ENCODE measurements around the gene NOTCH1.

Gene NOTCH1

GRCh38 chr9:136497916-136498695 is 47.7 kb downstream of the NOTCH1 start:
- no peak for DNase-seq

GRCh38 chr9:136496801-136497620 is 48.8 kb downstream of the NOTCH1 start:
- no peak for DNase-seq

GRCh38 chr9:136496181-136496580 is 49.7 kb downstream of the NOTCH1 start:
- no peak for DNase-seq

GRCh38 chr9:136495238-136495800 is 50.5 kb downstream of the NOTCH1 start:
- DNase-seq, result no peak

- DNase-seq, result no peak
Observed at GRCh38 chr9:136494531-136495215, 51.2 kb downstream of the NOTCH1 start.

GRCh38 chr9:136494012-136494411 is 51.8 kb downstream of the NOTCH1 start:
- no peak for DNase-seq

- DNase-seq, result no peak
Observed at GRCh38 chr9:136493567-136493971, 52.3 kb downstream of the NOTCH1 start.

GRCh38 chr9:136492978-136493522 is 52.8 kb downstream of the NOTCH1 start:
- no peak for DNase-seq

- DNase-seq, result no peak
Observed at GRCh38 chr9:136489731-136490130, 56.1 kb downstream of the NOTCH1 start.

GRCh38 chr9:136488247-136489214 is 57.3 kb downstream of the NOTCH1 start:
- DNase-seq, result peak; percentile 35 to 44

GRCh38 chr9:136487672-136488071 is 58.2 kb downstream of the NOTCH1 start:
- no peak for DNase-seq

- no peak for DNase-seq
Observed at GRCh38 chr9:136486823-136487620, 58.8 kb downstream of the NOTCH1 start.

- DNase-seq, result no peak
Observed at GRCh38 chr9:136486131-136486530, 59.7 kb downstream of the NOTCH1 start.

GRCh38 chr9:136485049-136486045 is 60.5 kb downstream of the NOTCH1 start:
- DNase-seq, result peak; percentile 58 to 69

GRCh38 chr9:136484153-136485048 is 61.4 kb downstream of the NOTCH1 start:
- no peak for DNase-seq

- DNase-seq, result peak; percentile 86 to 87
Observed at GRCh38 chr9:136483589-136484152, 62.2 kb downstream of the NOTCH1 start.

- peak; percentile 97 to 99 for DNase-seq
Observed at GRCh38 chr9:136482793-136483588, 62.9 kb downstream of the NOTCH1 start, which contains the start of gene SEC16A. TSS of gene SEC16A (minus strand) at chr9:136483040. CDS start at chr9:136477615, 5,425 bp downstream.

All from NCI-H2081 (cell line).